HG03342 (cell line): Measurements from ENCODE around the gene MRPL17.
"Not testable (repeated sequence)": the region's sequence is repeated elsewhere in the genome, so short reads cannot be mapped to it uniquely, and the experiment has no call there.

Source experiments
- ATAC-seq: cut with Tn5 transposase; IDR thresholded peaks from one replicate; pipeline ENCODE4 v1.9.1; 2021; ENCODE audit warnings: mild to moderate bottlenecking, moderate library complexity; ENCODE audit not compliant: unreplicated experiment

MRPL17 gene

GRCh38 chr11:6682936-6683861 is at the start of gene MRPL17:
Gene MRPL17 (minus strand): TSS chr11:6683340. CDS start chr11:6683296, 44 bp downstream.
- ATAC-seq: peak; percentile 95

DNA sequence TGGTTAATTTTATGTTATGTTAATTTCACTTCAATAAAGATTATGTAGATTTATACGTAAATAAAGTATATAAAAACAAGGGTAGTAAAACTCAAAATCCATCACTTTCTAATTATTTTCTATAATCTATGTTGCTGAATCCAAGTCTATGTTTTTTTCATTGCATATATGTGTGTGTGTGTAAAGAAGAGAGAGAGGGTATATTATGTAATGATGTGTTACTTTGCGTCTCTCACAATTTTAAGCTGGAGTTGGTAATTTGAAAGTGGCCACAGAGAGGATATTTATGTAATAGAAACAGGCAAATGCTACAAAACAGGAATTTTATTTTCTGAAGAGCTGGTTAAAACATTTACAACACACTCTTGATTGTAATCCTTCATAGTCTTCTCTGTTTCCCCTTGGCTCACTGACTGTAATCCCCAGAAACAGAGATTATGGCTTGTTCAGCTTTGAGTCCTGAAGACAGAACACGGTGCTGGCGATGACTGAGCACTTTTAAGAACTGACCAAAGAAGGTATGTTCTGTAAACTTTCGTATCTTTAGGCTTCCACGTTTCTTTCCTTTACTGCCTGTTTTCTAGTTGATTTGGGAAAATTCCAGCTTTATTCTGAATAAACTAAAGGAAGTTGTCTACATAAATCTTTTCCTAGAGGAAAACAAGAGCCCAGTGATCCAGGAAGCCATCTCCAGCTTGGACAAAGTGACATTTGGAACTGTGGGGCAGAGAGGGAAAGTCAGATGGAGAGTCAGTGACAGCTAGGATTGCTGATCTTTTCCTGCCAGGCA is 45.0 kb upstream of the MRPL17 start:
- no peak for ATAC-seq

GRCh38 chr11:6725386-6725896 is 42.3 kb upstream of the MRPL17 start:
- ATAC-seq: no peak

GRCh38 chr11:6724013-6724412 is 40.9 kb upstream of the MRPL17 start:
- ATAC-seq: no peak

GRCh38 chr11:6721343-6721742 is 38.2 kb upstream of the MRPL17 start:
- no peak for ATAC-seq

GRCh38 chr11:6719576-6719975 is 36.4 kb upstream of the MRPL17 start:
- ATAC-seq: no peak

GRCh38 chr11:6717426-6717825 is 34.3 kb upstream of the MRPL17 start:
- no peak for ATAC-seq

DNA sequence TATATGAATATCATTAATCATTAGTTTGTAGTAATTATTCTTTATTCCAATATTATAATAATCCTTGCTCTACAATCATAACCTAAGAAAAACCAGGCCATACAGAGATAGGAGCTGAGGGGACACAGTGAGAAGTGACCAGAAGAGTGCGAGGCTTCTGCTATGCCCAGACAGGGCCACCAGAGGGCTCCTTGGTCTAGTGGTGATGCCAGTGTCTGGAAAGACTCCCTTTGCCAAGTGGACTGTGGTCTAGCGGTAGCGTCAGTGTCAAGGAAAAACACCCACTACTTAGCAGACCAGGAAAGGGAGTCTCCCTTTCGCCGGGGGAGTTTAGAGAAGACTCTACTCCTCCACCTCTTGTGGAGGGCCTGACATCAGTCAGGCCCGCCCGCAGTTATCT is 28.4 kb upstream of the MRPL17 start:
- ATAC-seq: not testable (repeated sequence)

- ATAC-seq: no peak
Observed at GRCh38 chr11:6708876-6709275, 25.7 kb upstream of the MRPL17 start.

DNA sequence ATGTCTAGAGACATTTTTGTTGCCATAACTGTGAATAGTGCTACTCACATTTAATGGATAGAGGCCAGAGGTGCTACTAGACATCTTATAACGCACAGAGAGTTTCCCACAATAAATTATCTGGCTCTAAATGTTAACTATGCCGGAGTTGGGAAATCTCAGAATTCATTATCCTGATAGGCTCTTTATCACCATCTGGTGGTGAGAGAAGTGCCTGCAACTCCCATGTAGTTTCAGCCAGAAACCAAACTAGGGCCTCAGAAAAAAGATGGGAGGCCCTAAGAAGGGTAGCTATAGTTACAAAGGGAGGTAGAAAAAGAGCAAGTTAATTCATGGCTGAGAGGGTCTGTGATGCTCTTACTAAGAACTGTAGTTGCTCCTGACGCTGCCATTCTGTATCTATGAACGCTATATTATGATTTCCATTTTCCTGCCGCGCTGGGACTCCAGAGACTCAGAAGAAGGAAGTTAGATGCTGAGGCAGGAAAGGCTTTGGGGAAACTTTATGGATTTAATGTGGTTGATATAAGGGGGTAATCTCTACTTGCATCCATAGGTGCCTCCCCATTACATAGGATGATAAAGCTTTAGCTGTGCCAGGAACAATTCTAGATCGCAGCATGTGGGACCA is 22.9 kb upstream of the MRPL17 start:
- ATAC-seq: peak; percentile 62

GRCh38 chr11:6703247-6704063 is 20.3 kb upstream of the MRPL17 start:
- no peak for ATAC-seq

GRCh38 chr11:6701955-6702354 is 18.8 kb upstream of the MRPL17 start:
- ATAC-seq: not testable (repeated sequence)

GRCh38 chr11:6695377-6695776 is 12.2 kb upstream of the MRPL17 start:
- no peak for ATAC-seq

DNA sequence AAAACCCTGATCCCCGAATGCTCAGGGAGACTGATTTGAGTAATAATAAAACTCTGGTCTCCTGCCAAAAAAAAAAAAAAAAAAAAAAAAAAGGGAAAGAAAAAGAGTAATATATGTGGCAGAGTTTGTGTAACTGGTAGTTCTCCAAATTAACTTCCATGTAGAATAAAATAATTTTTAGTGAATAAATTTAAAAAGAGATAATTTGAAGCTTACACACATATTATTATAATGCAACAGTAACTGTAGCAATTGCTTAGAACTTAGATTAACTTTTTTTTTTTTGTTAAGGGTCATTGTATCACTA is 11.0 kb upstream of the MRPL17 start:
- no peak for ATAC-seq

- no peak for ATAC-seq
Observed at GRCh38 chr11:6693342-6694228, 10.4 kb upstream of the MRPL17 start.

GRCh38 chr11:6692128-6692527 is 9.0 kb upstream of the MRPL17 start:
- ATAC-seq: no peak

- not testable (repeated sequence) for ATAC-seq
Observed at GRCh38 chr11:6690431-6691132, 7.4 kb upstream of the MRPL17 start.

- no peak for ATAC-seq
Observed at GRCh38 chr11:6687876-6688275, 4.7 kb upstream of the MRPL17 start.

DNA sequence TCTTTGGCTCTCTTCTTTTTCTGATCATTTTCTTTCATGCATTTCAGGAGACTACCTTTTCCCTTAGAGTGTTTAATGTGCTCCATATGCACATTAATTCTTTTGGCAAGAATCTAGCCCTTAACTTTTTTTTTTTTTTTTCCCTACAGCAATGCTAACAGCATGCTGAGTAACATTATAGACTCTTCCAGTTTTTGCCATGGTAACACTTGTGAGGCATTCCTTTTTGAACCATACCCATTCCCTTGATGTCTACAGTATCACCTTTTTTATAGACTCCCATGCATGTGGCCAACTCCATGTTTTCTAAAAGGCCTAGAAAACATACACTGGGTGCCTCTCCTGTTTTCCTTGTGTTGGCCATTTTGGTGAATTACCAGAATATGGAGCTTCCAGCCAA is 2.9 kb upstream of the MRPL17 start:
- ATAC-seq: no peak
